Ishikawa (cell line): ENCODE measurements around the gene FREM3.
A peak's percentile ranks its signal among the peaks of the same experiment; 100 is the strongest.

Experiments
- CEBPB ChIP-seq: IDR thresholded peaks from 2 replicates; pipeline ENCODE4 v1.6.1; 2012
- CREB1 ChIP-seq: IDR thresholded peaks from 2 replicates; pipeline ENCODE4 v1.6.1; 2012; ENCODE audit warnings: low read depth
- EGR1 ChIP-seq: IDR thresholded peaks from 2 replicates; pipeline ENCODE4 v1.6.1; 2012
- EP300 ChIP-seq: IDR thresholded peaks from 2 replicates; pipeline ENCODE4 v1.6.1; 2012; ENCODE audit warnings: borderline replicate concordance
- FOXM1 ChIP-seq: IDR thresholded peaks from 2 replicates; pipeline ENCODE4 v1.6.1; 2012; ENCODE audit warnings: low read depth, borderline replicate concordance
- MAX ChIP-seq: IDR thresholded peaks from 2 replicates; pipeline ENCODE4 v1.6.1; 2012
- NFIC ChIP-seq: IDR thresholded peaks from 2 replicates; pipeline ENCODE4 v1.6.1; 2012
- RAD21 ChIP-seq: IDR thresholded peaks from 2 replicates; pipeline ENCODE4 v1.6.1; 2012; ENCODE audit warnings: low read depth
- REST ChIP-seq: IDR thresholded peaks from 2 replicates; pipeline ENCODE4 v1.6.1; 2012; ENCODE audit warnings: low read depth, mild to moderate bottlenecking
- TAF1 ChIP-seq: IDR thresholded peaks from 2 replicates; pipeline ENCODE4 v1.6.1; 2012; ENCODE audit warnings: low read depth, mild to moderate bottlenecking
- TCF12 ChIP-seq: IDR thresholded peaks from 2 replicates; pipeline ENCODE4 v1.6.1; 2012; ENCODE audit warnings: low read depth
- TEAD4 ChIP-seq: IDR thresholded peaks from 2 replicates; pipeline ENCODE4 v1.6.1; 2012
- USF1 ChIP-seq: IDR thresholded peaks from 2 replicates; pipeline ENCODE4 v1.6.1; 2012
- YY1 ChIP-seq: IDR thresholded peaks from 2 replicates; pipeline ENCODE4 v1.6.1; 2012; ENCODE audit warnings: low read depth
- ZBTB7A ChIP-seq: IDR thresholded peaks from 2 replicates; pipeline ENCODE4 v1.6.1; 2012; ENCODE audit warnings: low read depth

The FREM3 gene

GRCh38 chr4:143700046-143700415 is 444 bp downstream of the FREM3 start:
- TF ChIP-seq MAX (peak; percentile 68), YY1 (no peak), NFIC (0 out of 2 replicates have a peak, but pooled peaks have one; percentile 8)

GRCh38 chr4:143699331-143700045 is 987 bp downstream of the FREM3 start:
- TF ChIP-seq TAF1 (no peak), CREB1 (no peak), FOXM1 (no peak), CEBPB (no peak), YY1 (no peak), TCF12 (no peak), TEAD4 (no peak), REST (no peak), EGR1 (no peak), RAD21 (no peak), USF1 (no peak), ZBTB7A (no peak), EP300 (no peak), NFIC (no peak), MAX (no peak)

GRCh38 chr4:143693856-143694255 is 6.6 kb downstream of the FREM3 start:
- no peak for TF ChIP-seq TAF1
- no peak for TF ChIP-seq EGR1
- no peak for TF ChIP-seq USF1
- TF ChIP-seq REST = no peak
- TF ChIP-seq EP300 = no peak
- no peak for TF ChIP-seq MAX
- no peak for TF ChIP-seq NFIC
- TF ChIP-seq TEAD4 = no peak
- no peak for TF ChIP-seq FOXM1
- no peak for TF ChIP-seq YY1
- no peak for TF ChIP-seq RAD21
- TF ChIP-seq CEBPB = no peak
- TF ChIP-seq ZBTB7A = no peak
- no peak for TF ChIP-seq CREB1
- TF ChIP-seq TCF12 = no peak

- TF ChIP-seq RAD21 (no peak), FOXM1 (no peak), CREB1 (no peak)
These were observed 8.2 kb downstream of the FREM3 start for GRCh38 chr4:143692241-143692640.

GRCh38 chr4:143679434-143679833 is 21.0 kb downstream of the FREM3 start:
- TF ChIP-seq EP300 (no peak), RAD21 (no peak), EGR1 (no peak), CEBPB (no peak), ZBTB7A (no peak), REST (no peak), TEAD4 (no peak), NFIC (no peak), TAF1 (no peak), MAX (no peak), YY1 (no peak), TCF12 (no peak), USF1 (no peak), FOXM1 (no peak), CREB1 (no peak)
